SK-N-SH treated with all-trans-retinoic acid at 6 μM for 48 hours (cell line): ENCODE results near the gene PRR22.

Experiments
- ARNTL ChIP-seq: fragments of 450-650 bp; formaldehyde crosslinking; IDR thresholded peaks from 2 replicates; pipeline ENCODE4 v1.5.0; 2020; ENCODE audit warnings: low read depth, mild to moderate bottlenecking, moderate library complexity, borderline replicate concordance
- GLIS3 ChIP-seq: fragments of 250-450 bp; sonication (Bioruptor Pico); IDR thresholded peaks from 2 replicates; pipeline ENCODE4 v1.5.0; 2020; ENCODE audit warnings: mild to moderate bottlenecking, moderate library complexity
- OSR1 ChIP-seq: fragments of 250-450 bp; sonication (Bioruptor Pico); IDR thresholded peaks from 2 replicates; pipeline ENCODE4 v1.8.0; 2022; ENCODE audit warnings: moderate library complexity, mild to moderate bottlenecking, inconsistent platforms
- PATZ1 ChIP-seq: fragments of 250-450 bp; sonication (Bioruptor Pico); IDR thresholded peaks from 2 replicates; pipeline ENCODE4 v1.8.0; 2020; ENCODE audit warnings: mild to moderate bottlenecking, moderate library complexity, borderline replicate concordance
- POU6F1 ChIP-seq: fragments of 250-450 bp; sonication (Bioruptor Pico); IDR thresholded peaks from 2 replicates; pipeline ENCODE4 v1.8.0; 2021; ENCODE audit warnings: low read depth, mild to moderate bottlenecking, moderate library complexity, borderline replicate concordance
- PPARA ChIP-seq: fragments of 250-450 bp; sonication (Bioruptor Pico); IDR thresholded peaks from 2 replicates; pipeline ENCODE4 v1.5.0; 2020; ENCODE audit warnings: mild to moderate bottlenecking, borderline replicate concordance
- SNAI2 ChIP-seq: fragments of 250-450 bp; sonication (Bioruptor Pico); IDR thresholded peaks from 2 replicates; pipeline ENCODE4 v1.5.0; 2020; ENCODE audit warnings: mild to moderate bottlenecking, moderate library complexity
- TCF4 ChIP-seq: fragments of 250-450 bp; sonication (Bioruptor Pico); IDR thresholded peaks from 2 replicates; pipeline ENCODE4 v1.8.0; 2021; ENCODE audit warnings: mild to moderate bottlenecking, moderate library complexity, borderline replicate concordance
- TSHZ2 ChIP-seq: fragments of 250-450 bp; sonication (Bioruptor Pico); IDR thresholded peaks from 2 replicates; pipeline ENCODE4 v1.5.0; 2020; ENCODE audit warnings: mild to moderate bottlenecking, moderate library complexity
- ZC3H10 ChIP-seq: fragments of 250-450 bp; sonication (Bioruptor Pico); IDR thresholded peaks from 2 replicates; pipeline ENCODE4 v1.5.1; 2021; ENCODE audit warnings: mild to moderate bottlenecking, moderate library complexity
- ZFP30 ChIP-seq: fragments of 450-650 bp; formaldehyde crosslinking; IDR thresholded peaks from 2 replicates; pipeline ENCODE4 v1.5.0; 2022; ENCODE audit warnings: mild to moderate bottlenecking, moderate library complexity
- TF ChIP-seq, protein P1 (sequence below): fragments of 250-450 bp; sonication (Bioruptor Pico); IDR thresholded peaks from 2 replicates; pipeline ENCODE4 v1.5.1; 2020; ENCODE audit warnings: low read depth, mild to moderate bottlenecking, moderate library complexity

GRCh38 chr19:5799247-5800241 lies 15.0 kb upstream of the PRR22 start:
- TF ChIP-seq, protein P1, sequence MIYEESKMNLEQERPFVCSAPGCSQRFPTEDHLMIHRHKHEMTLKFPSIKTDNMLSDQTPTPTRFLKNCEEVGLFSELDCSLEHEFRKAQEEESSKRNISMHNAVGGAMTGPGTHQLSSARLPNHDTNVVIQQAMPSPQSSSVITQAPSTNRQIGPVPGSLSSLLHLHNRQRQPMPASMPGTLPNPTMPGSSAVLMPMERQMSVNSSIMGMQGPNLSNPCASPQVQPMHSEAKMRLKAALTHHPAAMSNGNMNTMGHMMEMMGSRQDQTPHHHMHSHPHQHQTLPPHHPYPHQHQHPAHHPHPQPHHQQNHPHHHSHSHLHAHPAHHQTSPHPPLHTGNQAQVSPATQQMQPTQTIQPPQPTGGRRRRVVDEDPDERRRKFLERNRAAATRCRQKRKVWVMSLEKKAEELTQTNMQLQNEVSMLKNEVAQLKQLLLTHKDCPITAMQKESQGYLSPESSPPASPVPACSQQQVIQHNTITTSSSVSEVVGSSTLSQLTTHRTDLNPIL (CRISPR knock-in tag): no peak
- TF ChIP-seq TSHZ2 (CRISPR knock-in tag): peak; percentile 68; the same call in 1 of the 2 replicates
- TF ChIP-seq PPARA (CRISPR knock-in tag): no peak
- TF ChIP-seq ARNTL: no peak
- 0 out of 2 replicates have a peak, but pooled peaks have one; percentile 36 for TF ChIP-seq SNAI2 (CRISPR knock-in tag)
- no peak for TF ChIP-seq OSR1
- no peak for TF ChIP-seq GLIS3 (CRISPR knock-in tag)
- no peak for TF ChIP-seq PATZ1 (CRISPR knock-in tag)
- no peak for TF ChIP-seq ZFP30 (CRISPR knock-in tag)
- TF ChIP-seq ZC3H10: no peak
- TF ChIP-seq POU6F1 (CRISPR knock-in tag): no peak
- TF ChIP-seq TCF4 (CRISPR knock-in tag): peak; percentile 80
